Kidney (tissue), 14 donors: ENCODE results near the gene CRX. TPM values are rescaled to one million over a fixed set of nuclear protein-coding genes. Genes with fewer than 3 reads are reported as not detected.
"Not testable (repeated sequence)": the region's sequence is repeated elsewhere in the genome, so short reads cannot be mapped to it uniquely, and the experiment has no call there.

Experiments
- DNase-seq, 5 donors: peaks; one replicate each; pipeline ENCODE4 v3.0.0-alpha.2; 2013 to 2020
- FAIRE-seq: peaks from 2 replicates; lab custom pipeline; 2012; peaks lifted over from hg19 to GRCh38; lab: Jason Lieb, UNC
- H3K27ac ChIP-seq, 2 donors: one replicate each; pipeline ENCODE4 v1.7.0; 2013; ENCODE audit warnings: low read depth in 2 of 2, low read length in 2 of 2, inconsistent platforms in 1 of 2
- H3K27me3 ChIP-seq: one replicate; pipeline ENCODE4 v1.7.1; 2013; ENCODE audit warnings: low read length, inconsistent platforms; ENCODE audit not compliant: control insufficient read depth, insufficient read depth
- H3K36me3 ChIP-seq, 3 donors: one replicate each; pipeline versions ENCODE4 v1.7.0 to v1.7.1; 2013; ENCODE audit warnings: low read length in 3 of 3, control low read depth in 1 of 3, inconsistent platforms in 1 of 3; ENCODE audit not compliant: insufficient read depth in 3 of 3, control insufficient read depth in 2 of 3
- H3K4me1 ChIP-seq, 3 donors: one replicate each; pipeline versions ENCODE4 v1.7.0 to v1.7.1; 2013; ENCODE audit warnings: low read length in 3 of 3, inconsistent platforms in 1 of 3, low read depth in 1 of 3; ENCODE audit not compliant: control insufficient read depth in 2 of 3, insufficient read depth in 2 of 3
- H3K4me3 ChIP-seq, 3 donors: one replicate each; pipeline versions ENCODE4 v1.7.0 to v1.8.1; 2013; ENCODE audit warnings: low read length in 3 of 3, control low read depth in 1 of 3, inconsistent platforms in 1 of 3
- H3K9ac ChIP-seq, 3 donors: one replicate each; pipeline versions ENCODE4 v1.7.0 to v1.7.1; 2013; ENCODE audit warnings: low read length in 3 of 3, control low read depth in 1 of 3, inconsistent platforms in 1 of 3
- H3K9me3 ChIP-seq, 3 donors: one replicate each; pipeline versions ENCODE4 v1.7.0 to v1.7.1; 2013; ENCODE audit warnings: low read length in 3 of 3, control low read depth in 1 of 3, inconsistent platforms in 1 of 3; ENCODE audit not compliant: control insufficient read depth in 2 of 3, insufficient read depth in 1 of 3
- CTCF ChIP-seq: IDR thresholded peaks from 3 replicates; pipeline ENCODE4 v1.5.1; 2012; ENCODE audit warnings: mild to moderate bottlenecking, moderate library complexity, borderline replicate concordance; ENCODE audit not compliant: insufficient read depth; ENCODE audit errors: extremely low read depth
- intact Hi-C: fragments of 100-400 bp; cut with DNase I; formaldehyde crosslinking; loops from one replicate; pipeline ENCODE4 v1.11.1; 2022
- polyA plus RNA-seq: library from polyadenylated mRNA; stranded (reverse); fragments of 350-450 nt; fragmentation: Illumina TruSeq; extraction: RNeasy Lipid Tissue Mini Kit (QIAGEN cat#74804); gene quantifications from one replicate; pipeline ENCODE4 v1.2.3, GENCODE V29; 2014; ENCODE audit warnings: low read depth, low replicate concordance; ENCODE audit not compliant: insufficient read depth
- total RNA-seq: library from RNA; stranded (reverse); fragmentation: NEBNext Ultra II Directional; extraction: Animal tissue kit (Norgen Biotek cat#: 25700); gene quantifications from one replicate; pipeline ENCODE4 v1.2.1, GENCODE V29; 2021
- donor health status: control.
- donor health status: control.
- donor health status: control.
- donor health status: control.
- donor health status: control.
- donor health status: DM: yes; HTN: yes; CAD: no.
- donor health status: Normal renal cell carcinoma (clear cell type).

The CRX gene
- total and polyA plus RNA-seq, 2 donors from 2014 or later = not detected

- H3K4me1 ChIP-seq, intact Hi-C loops, H3K9ac ChIP-seq, FAIRE-seq, DNase-seq, H3K36me3 ChIP-seq, H3K27ac ChIP-seq, H3K27me3 ChIP-seq, H3K4me3 ChIP-seq, H3K9me3 ChIP-seq: not testable (repeated sequence)
Measured at GRCh38 chr19:47818221-47818620, 3.5 kb upstream of the CRX start.

- Histone ChIP-seq H3K27me3 (peaks cover 2% of the 10 kb centered on the region), H3K36me3 (no peaks in the 10 kb centered on the region), H3K9me3 (no peaks in the 10 kb centered on the region), H3K4me1 (no peaks in the 10 kb centered on the region), H3K9ac (no peak overlapping the region), H3K27ac (no peak overlapping the region), H3K4me3 (no peak overlapping the region)
- DNase-seq (peak in 3 of 5 donors; percentile 14 to 27 (median 25)), FAIRE-seq (no peak)
- intact Hi-C loops = no loop called here
- no peak for TF ChIP-seq CTCF
Measured at GRCh38 chr19:47819858-47820257, 1.9 kb upstream of the CRX start.

- FAIRE-seq (no peak), DNase-seq (no peak)
- Histone ChIP-seq H3K9ac (no peak overlapping the region), H3K27me3 (peaks cover 2% of the 10 kb centered on the region), H3K4me3 (no peak overlapping the region), H3K4me1 (no peaks in the 10 kb centered on the region), H3K9me3 (no peaks in the 10 kb centered on the region), H3K36me3 (no peaks in the 10 kb centered on the region), H3K27ac (no peak overlapping the region)
- intact Hi-C loops = no loop called here
- TF ChIP-seq CTCF = no peak
Measured at GRCh38 chr19:47820410-47820809, 1.3 kb upstream of the CRX start.

GRCh38 chr19:47824396-47824795 lies 2.7 kb downstream of the CRX start:
- H3K4me3 ChIP-seq = no peak overlapping the region
- FAIRE-seq = no peak
- no peak overlapping the region for H3K9ac ChIP-seq
- DNase-seq = no peak
- peaks cover 0 to 6% (median 0%) of the 10 kb centered on the region in 3 donors for H3K9me3 ChIP-seq
- H3K27ac ChIP-seq = no peak overlapping the region
- peaks cover 2% of the 10 kb centered on the region for H3K27me3 ChIP-seq
- TF ChIP-seq CTCF = no peak
- H3K36me3 ChIP-seq = no peaks in the 10 kb centered on the region
- no peaks in the 10 kb centered on the region for H3K4me1 ChIP-seq
- intact Hi-C loops = no loop called here
